ENCODE data around the gene RPGRIP1L. TPM values are rescaled to one million over a fixed set of nuclear protein-coding genes. Genes with fewer than 3 reads are reported as not detected.
"Not testable (repeated sequence)": the region's sequence is repeated elsewhere in the genome, so short reads cannot be mapped to it uniquely, and the experiment has no call there.

RPGRIP1L gene
- total and polyA plus RNA-seq, 3 donors from 2014 or later: 22.0 to 37.4 (median 23.0) TPM

- intact Hi-C loops (cut with DNase I; ENCODE audit: low total_unique reads): no loop called here
- H3K9me3 ChIP-seq: no peaks in the 10 kb centered on the region
- no peaks in the 10 kb centered on the region for H3K36me3 ChIP-seq (ENCODE audit: low read depth, missing control alignments)
- no peak for TF ChIP-seq CTCF (IDR thresholded peaks at IDR 0.05)
- no peak for DNase-seq
- no peaks in the 10 kb centered on the region for H3K4me1 ChIP-seq
- H3K27ac ChIP-seq: no peak overlapping the region
- no peak overlapping the region for H3K4me3 ChIP-seq
- 92 to 96% methylated on average over 5 of the region's 5 CpGs for WGBS, 2 donors
- no peaks in the 10 kb centered on the region for H3K27me3 ChIP-seq
Observed at GRCh38 chr16:53693320-53693719, 10.3 kb downstream of the RPGRIP1L start.

- H3K4me3 ChIP-seq: no peak overlapping the region
- H3K36me3 ChIP-seq (ENCODE audit: low read depth, missing control alignments): no peaks in the 10 kb centered on the region
- no peak for TF ChIP-seq POLR2A (IDR thresholded peaks at IDR 0.05)
- TF ChIP-seq CTCF (IDR thresholded peaks at IDR 0.05): no peak
- H3K4me1 ChIP-seq: no peaks in the 10 kb centered on the region
- intact Hi-C loops (cut with DNase I; ENCODE audit: low total_unique reads): no loop called here
- DNase-seq: no peak
- no peaks in the 10 kb centered on the region for H3K27me3 ChIP-seq
- WGBS, 2 donors: 97% methylated on average over 5 of the region's 5 CpGs
- H3K9me3 ChIP-seq: no peaks in the 10 kb centered on the region
- H3K27ac ChIP-seq: no peak overlapping the region
Observed at GRCh38 chr16:53692146-53692545, 11.5 kb downstream of the RPGRIP1L start.

- no peak overlapping the region for H3K27ac ChIP-seq
- no peaks in the 10 kb centered on the region for H3K27me3 ChIP-seq
- WGBS, 2 donors: 90 to 91% methylated on average over 2 of the region's 2 CpGs
- H3K4me3 ChIP-seq: no peak overlapping the region
- no peaks in the 10 kb centered on the region for H3K4me1 ChIP-seq
- no peaks in the 10 kb centered on the region for H3K36me3 ChIP-seq (ENCODE audit: low read depth, missing control alignments)
- no peak for DNase-seq
- no peaks in the 10 kb centered on the region for H3K9me3 ChIP-seq
- intact Hi-C loops (cut with DNase I; ENCODE audit: low total_unique reads): no loop called here
- TF ChIP-seq CTCF (IDR thresholded peaks at IDR 0.05) (no peak), POLR2A (IDR thresholded peaks at IDR 0.05) (no peak)
Observed at GRCh38 chr16:53690771-53691170, 12.9 kb downstream of the RPGRIP1L start.

- H3K4me3 ChIP-seq: no peak overlapping the region
- no peaks in the 10 kb centered on the region for H3K36me3 ChIP-seq (ENCODE audit: low read depth, missing control alignments)
- no peak for DNase-seq
- 94 to 100% methylated on average over 3 of the region's 3 CpGs for WGBS, 2 donors
- no peaks in the 10 kb centered on the region for H3K27me3 ChIP-seq
- no peaks in the 10 kb centered on the region for H3K9me3 ChIP-seq
- H3K27ac ChIP-seq: no peak overlapping the region
- intact Hi-C loops (cut with DNase I; ENCODE audit: low total_unique reads): no loop called here
- TF ChIP-seq CTCF (IDR thresholded peaks at IDR 0.05) (no peak), POLR2A (IDR thresholded peaks at IDR 0.05) (no peak)
- H3K4me1 ChIP-seq: no peaks in the 10 kb centered on the region
Observed at GRCh38 chr16:53689636-53690035, 14.0 kb downstream of the RPGRIP1L start.

GRCh38 chr16:53686710-53687109 is 16.9 kb downstream of the RPGRIP1L start:
- WGBS, 2 donors: 68 to 77% methylated on average over 3 of the region's 3 CpGs
- TF ChIP-seq POLR2A (IDR thresholded peaks at IDR 0.05) (no peak), CTCF (IDR thresholded peaks at IDR 0.05) (no peak)

GRCh38 chr16:53685334-53685733 is 18.3 kb downstream of the RPGRIP1L start:
- H3K4me1 ChIP-seq; DNase-seq; intact Hi-C loops (cut with DNase I; ENCODE audit: low total_unique reads); H3K27me3 ChIP-seq; H3K9me3 ChIP-seq; H3K4me3 ChIP-seq; H3K36me3 ChIP-seq (ENCODE audit: low read depth, missing control alignments); H3K27ac ChIP-seq: not testable (repeated sequence)
- 100% methylated on average over 3 of the region's 3 CpGs for WGBS, 2 donors

More at GRCh38 chr16:53686710-53687109, 16.9 kb downstream of the RPGRIP1L start:
- no peaks in the 10 kb centered on the region for H3K9me3 ChIP-seq
- no peaks in the 10 kb centered on the region for H3K4me1 ChIP-seq
- no peaks in the 10 kb centered on the region for H3K36me3 ChIP-seq (ENCODE audit: low read depth, missing control alignments)
- DNase-seq: no peak
- intact Hi-C loops (cut with DNase I; ENCODE audit: low total_unique reads): no loop called here
- no peak overlapping the region for H3K27ac ChIP-seq
- no peaks in the 10 kb centered on the region for H3K27me3 ChIP-seq
- H3K4me3 ChIP-seq: no peak overlapping the region
